Occipital lobe (tissue), 2 donors: Measurements from ENCODE around the gene SP8. TPM values are rescaled to one million over a fixed set of nuclear protein-coding genes. Genes with fewer than 3 reads are reported as not detected.

Source experiments
- DNase-seq: peaks from one replicate; lab custom pipeline; 2025; lab: John Stamatoyannopoulos, UW
- total RNA-seq: library from RNA; depleted of rRNA; stranded (reverse); fragments of >200 nt; gene quantifications from one replicate; pipeline ENCODE4 v1.2.3, GENCODE V29; 2014

The SP8 gene
- total RNA-seq, 1 donor from 2014 or later: 3.3 TPM

- no peak for DNase-seq
These were observed 8.0 kb upstream of the SP8 start for GRCh38 chr7:20794676-20795075.

- DNase-seq: no peak
These were observed 7.2 kb upstream of the SP8 start for GRCh38 chr7:20793694-20794394.

GRCh38 chr7:20793248-20793647 is 6.6 kb upstream of the SP8 start:
- DNase-seq: no peak

GRCh38 chr7:20791538-20792434 is 5.1 kb upstream of the SP8 start:
- DNase-seq: no peak

GRCh38 chr7:20790375-20790774 is 3.7 kb upstream of the SP8 start:
- no peak for DNase-seq

GRCh38 chr7:20788420-20788990 is 1.8 kb upstream of the SP8 start:
- no peak for DNase-seq

- DNase-seq: no peak
These were observed 1.2 kb upstream of the SP8 start for GRCh38 chr7:20787660-20788419.

- no peak for DNase-seq
These were observed 286 bp downstream of the SP8 start for GRCh38 chr7:20786421-20786778.

- DNase-seq: no peak
These were observed 655 bp downstream of the SP8 start for GRCh38 chr7:20786049-20786412.

- no peak for DNase-seq
These were observed 1.3 kb downstream of the SP8 start for GRCh38 chr7:20785157-20786048.

GRCh38 chr7:20784388-20785156 is 2.1 kb downstream of the SP8 start:
- no peak for DNase-seq

- no peak for DNase-seq
These were observed 2.8 kb downstream of the SP8 start for GRCh38 chr7:20783700-20784387.

GRCh38 chr7:20783125-20783699 is 3.5 kb downstream of the SP8 start:
- DNase-seq: no peak

- no peak for DNase-seq
These were observed 7.6 kb downstream of the SP8 start for GRCh38 chr7:20779041-20779440.

GRCh38 chr7:20778063-20778721 is 8.5 kb downstream of the SP8 start:
- DNase-seq: no peak

GRCh38 chr7:20777377-20778062 is 9.2 kb downstream of the SP8 start:
- no peak for DNase-seq

GRCh38 chr7:20776942-20777341 is 9.7 kb downstream of the SP8 start:
- DNase-seq: no peak
